Stimulated activated naive CD8-positive, alpha-beta T cell treated with anti-CD3 and anti-CD28 coated beads, Interleukin-15, amount 100 ng/mL, for 72 hours (primary cell): ENCODE measurements around the gene TMEM62.

Experiments
- ATAC-seq: fragments of 150-1000 bp; cut with Tn5 transposase; 2 replicates; pipeline ENCODE4 v1.10.0; 2021; ENCODE audit warnings: mild to moderate bottlenecking, moderate library complexity
- DNase-seq, 2 donors: peaks; one replicate each; pipeline ENCODE4 v3.0.0; 2021 to 2022
- H3K27ac Mint-ChIP-seq, 2 donors: one replicate each; pipeline ENCODE4 v1.8.0; 2022; ENCODE audit warnings: mild to moderate bottlenecking in 2 of 2, mixed read lengths in 2 of 2, moderate library complexity in 2 of 2
- H3K27me3 Mint-ChIP-seq: one replicate; pipeline ENCODE4 v1.8.0; 2022; ENCODE audit warnings: mixed read lengths
- H3K4me1 Mint-ChIP-seq: one replicate; pipeline ENCODE4 v1.8.0; 2022; ENCODE audit warnings: mild to moderate bottlenecking, mixed read lengths
- H3K4me3 Mint-ChIP-seq, 2 donors: one replicate each; pipeline ENCODE4 v1.8.0; 2022; ENCODE audit warnings: mild to moderate bottlenecking in 2 of 2, mixed read lengths in 2 of 2, moderate library complexity in 1 of 2
- H3K9me3 Mint-ChIP-seq, 2 donors: one replicate each; pipeline ENCODE4 v1.8.0; 2022; ENCODE audit warnings: mixed read lengths in 2 of 2

TMEM62 gene

DNA sequence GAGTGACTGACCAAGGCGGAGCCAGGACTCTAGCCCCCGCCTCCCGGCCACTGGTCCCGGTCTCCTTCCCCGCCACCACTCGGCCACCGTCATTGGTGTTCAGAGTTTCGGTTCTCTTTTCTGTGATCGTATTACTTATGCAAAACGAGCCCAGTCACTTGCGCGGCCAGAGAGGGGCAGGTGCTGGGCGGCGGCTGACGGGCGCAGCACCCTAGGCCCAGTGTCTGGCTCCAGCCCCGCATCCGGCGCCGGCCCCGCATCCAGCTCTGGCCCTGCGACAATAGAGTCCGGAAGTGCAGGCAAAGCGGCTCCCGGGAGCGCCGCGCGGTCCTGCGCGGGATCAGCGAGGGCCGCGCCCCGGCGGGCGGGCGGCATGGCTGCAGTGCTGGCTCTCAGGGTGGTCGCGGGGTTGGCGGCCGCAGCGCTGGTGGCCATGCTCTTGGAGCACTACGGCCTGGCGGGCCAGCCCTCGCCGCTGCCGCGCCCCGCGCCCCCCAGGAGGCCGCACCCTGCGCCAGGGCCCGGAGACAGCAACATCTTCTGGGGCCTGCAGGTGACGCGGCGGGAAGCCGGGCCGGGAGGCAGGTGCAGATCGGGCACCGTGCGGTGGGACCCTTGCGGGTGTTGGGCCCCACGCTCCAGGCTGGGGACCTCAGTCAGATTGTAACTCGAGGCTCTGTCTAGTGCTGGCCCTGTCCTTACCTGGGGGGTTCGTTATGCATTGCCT lies at the start of gene TMEM62:
Gene TMEM62 (plus strand): TSS at position 157 of the 727 bp plus-strand sequence. CDS start 217 bp downstream, at position 374.
- ATAC-seq: peak; percentile 89
- H3K27me3 Mint-ChIP-seq: peaks cover 7% of the 10 kb centered on the region
- peak within 1 kb of the TSS; percentile 85 to 95 for H3K4me3 Mint-ChIP-seq
- peaks cover 0 to 7% of the 10 kb centered on the region in 2 donors for H3K9me3 Mint-ChIP-seq
- DNase-seq: peak; percentile 60 to 74
- H3K27ac Mint-ChIP-seq: peak within 1 kb of the TSS; percentile 93 to 97
- peaks cover 25% of the 10 kb centered on the region for H3K4me1 Mint-ChIP-seq

GRCh38 chr15:43085921-43086320 lies 47.5 kb upstream of the TMEM62 start:
- Mint-ChIP-seq H3K9me3 (no peaks in the 10 kb centered on the region), H3K27me3 (no peaks in the 10 kb centered on the region), H3K27ac (no peak overlapping the region), H3K4me3 (no peak overlapping the region), H3K4me1 (peaks cover 11% of the 10 kb centered on the region)
- no peak for DNase-seq
- ATAC-seq: no peak

DNA sequence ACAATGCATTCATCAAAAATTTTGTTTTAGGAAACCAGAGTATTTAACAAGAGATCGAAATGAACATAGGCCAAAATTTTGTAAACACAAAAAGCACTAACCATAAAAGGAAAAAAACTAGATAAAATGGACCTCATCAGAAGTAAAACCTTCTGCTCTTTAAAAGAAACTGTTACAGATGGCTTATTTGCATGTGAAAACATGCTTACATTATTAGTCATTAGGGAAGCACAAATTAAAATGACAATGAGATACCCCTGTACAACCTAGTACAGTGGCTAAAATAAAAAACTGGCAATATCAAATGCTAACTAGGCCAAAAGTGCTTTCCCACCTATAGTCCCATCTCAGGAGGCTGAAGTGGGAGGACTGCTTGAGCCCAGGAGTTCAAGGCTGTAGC lies 46.8 kb upstream of the TMEM62 start:
- no peaks in the 10 kb centered on the region for H3K27me3 Mint-ChIP-seq
- peaks cover 11% of the 10 kb centered on the region for H3K4me1 Mint-ChIP-seq
- no peak overlapping the region for H3K4me3 Mint-ChIP-seq
- H3K27ac Mint-ChIP-seq: no peak overlapping the region
- DNase-seq: no peak
- ATAC-seq: no peak
- no peaks in the 10 kb centered on the region for H3K9me3 Mint-ChIP-seq

- ATAC-seq: no peak
- no peak overlapping the region for H3K27ac Mint-ChIP-seq
- DNase-seq: no peak
- peaks cover 36% of the 10 kb centered on the region for H3K4me1 Mint-ChIP-seq
- no peaks in the 10 kb centered on the region for H3K27me3 Mint-ChIP-seq
- no peak overlapping the region for H3K4me3 Mint-ChIP-seq
- no peaks in the 10 kb centered on the region for H3K9me3 Mint-ChIP-seq
Observed at GRCh38 chr15:43091859-43092258, 41.5 kb upstream of the TMEM62 start.

DNA sequence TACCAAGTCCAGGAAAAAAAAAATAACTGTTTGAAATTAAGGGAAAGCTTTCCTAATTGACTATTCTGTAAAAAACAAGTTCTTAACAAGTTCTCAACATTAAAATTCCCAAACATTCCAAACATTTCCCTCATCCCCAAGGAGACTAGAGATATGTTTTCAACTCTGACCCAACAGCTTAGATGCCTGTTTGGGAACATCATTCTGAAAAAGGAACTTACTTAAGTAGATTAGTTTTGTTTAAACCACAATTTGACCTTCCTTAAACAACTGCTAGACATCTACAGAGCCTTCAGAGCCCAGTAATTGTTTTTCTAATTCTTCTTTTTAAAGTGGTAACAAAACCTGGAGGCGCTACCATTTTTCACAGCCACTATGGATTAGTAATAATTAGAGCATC lies 40.4 kb upstream of the TMEM62 start:
- H3K27ac Mint-ChIP-seq: no peak overlapping the region
- H3K4me3 Mint-ChIP-seq: no peak overlapping the region
- peaks cover 42% of the 10 kb centered on the region for H3K4me1 Mint-ChIP-seq
- ATAC-seq (no peak), DNase-seq (no peak)
- H3K9me3 Mint-ChIP-seq: no peaks in the 10 kb centered on the region
- H3K27me3 Mint-ChIP-seq: no peaks in the 10 kb centered on the region

DNA sequence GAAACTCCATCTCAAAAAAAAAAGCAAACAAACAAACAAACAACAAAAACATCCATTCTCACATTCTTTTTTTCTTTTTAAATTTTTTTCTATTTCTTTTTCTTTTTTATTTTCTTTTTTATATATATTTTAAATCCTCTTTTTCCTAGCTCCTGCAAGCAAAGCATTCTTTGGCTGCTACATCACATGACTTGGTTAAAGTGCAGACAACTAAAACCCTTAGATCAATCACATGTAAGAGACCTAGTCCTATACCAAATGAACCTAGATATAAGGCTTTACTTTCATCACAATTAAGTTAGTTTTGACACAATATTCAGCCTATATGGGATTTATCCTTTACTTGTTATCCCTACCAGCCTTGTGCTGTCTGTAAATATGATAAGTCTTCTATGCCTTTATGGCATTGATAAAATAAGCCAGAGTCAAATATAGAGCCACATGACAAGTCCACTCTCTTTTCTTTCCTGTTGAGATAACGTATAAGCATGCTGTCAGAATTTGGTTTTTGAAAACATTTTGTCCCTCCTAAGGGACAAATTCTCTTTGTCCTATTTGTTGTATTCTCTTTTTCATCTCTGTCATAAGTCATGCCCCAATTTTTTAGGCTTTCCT lies 38.9 kb upstream of the TMEM62 start:
- DNase-seq (no peak), ATAC-seq (no peak)
- Mint-ChIP-seq H3K4me1 (peaks cover 43% of the 10 kb centered on the region), H3K27ac (no peak overlapping the region), H3K4me3 (no peak overlapping the region), H3K27me3 (no peaks in the 10 kb centered on the region), H3K9me3 (no peaks in the 10 kb centered on the region)

GRCh38 chr15:43095243-43095642 lies 38.1 kb upstream of the TMEM62 start:
- ATAC-seq: no peak
- Mint-ChIP-seq H3K9me3 (no peaks in the 10 kb centered on the region), H3K4me3 (no peak overlapping the region), H3K4me1 (peaks cover 46% of the 10 kb centered on the region), H3K27ac (no peak overlapping the region), H3K27me3 (no peaks in the 10 kb centered on the region)
- DNase-seq: no peak

DNA sequence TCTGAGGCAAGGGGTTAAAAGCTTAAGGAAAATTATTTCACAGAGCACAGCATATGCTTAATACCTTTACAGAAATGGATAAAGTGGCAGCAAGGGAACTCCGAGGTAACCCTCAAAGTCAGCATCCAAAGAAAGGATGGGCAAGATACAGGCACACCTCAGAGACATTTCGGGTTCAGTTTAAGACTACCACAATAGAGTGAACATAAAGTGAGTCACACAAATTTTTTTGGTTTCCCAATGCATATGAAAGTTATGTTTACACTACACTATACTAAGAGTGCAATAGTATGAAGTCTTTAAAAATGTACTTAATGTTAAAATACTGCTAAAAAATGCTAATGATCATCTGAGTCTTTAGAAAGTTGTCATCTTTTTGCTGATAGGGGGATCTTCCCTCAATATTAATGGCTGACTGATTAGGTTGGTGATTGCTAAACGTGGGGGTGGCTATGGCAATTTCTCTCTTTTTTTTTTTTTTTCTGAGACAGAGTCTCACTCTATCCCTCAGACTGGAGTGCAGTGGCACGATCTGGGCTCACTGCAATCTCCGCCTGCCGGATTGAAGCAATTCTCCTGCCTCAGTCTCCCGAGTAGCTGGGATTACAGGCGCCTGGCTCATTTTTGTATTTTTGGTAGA lies 37.6 kb upstream of the TMEM62 start:
- H3K9me3 Mint-ChIP-seq: no peaks in the 10 kb centered on the region
- no peaks in the 10 kb centered on the region for H3K27me3 Mint-ChIP-seq
- ATAC-seq (no peak), DNase-seq (no peak)
- no peak overlapping the region for H3K27ac Mint-ChIP-seq
- H3K4me1 Mint-ChIP-seq: peaks cover 52% of the 10 kb centered on the region
- no peak overlapping the region for H3K4me3 Mint-ChIP-seq

- H3K4me1 Mint-ChIP-seq: peaks cover 58% of the 10 kb centered on the region
- no peaks in the 10 kb centered on the region for H3K9me3 Mint-ChIP-seq
- no peak for ATAC-seq
- no peak overlapping the region for H3K4me3 Mint-ChIP-seq
- no peaks in the 10 kb centered on the region for H3K27me3 Mint-ChIP-seq
- no peak overlapping the region for H3K27ac Mint-ChIP-seq
- no peak for DNase-seq
Observed at GRCh38 chr15:43096411-43096810, 37.0 kb upstream of the TMEM62 start.

DNA sequence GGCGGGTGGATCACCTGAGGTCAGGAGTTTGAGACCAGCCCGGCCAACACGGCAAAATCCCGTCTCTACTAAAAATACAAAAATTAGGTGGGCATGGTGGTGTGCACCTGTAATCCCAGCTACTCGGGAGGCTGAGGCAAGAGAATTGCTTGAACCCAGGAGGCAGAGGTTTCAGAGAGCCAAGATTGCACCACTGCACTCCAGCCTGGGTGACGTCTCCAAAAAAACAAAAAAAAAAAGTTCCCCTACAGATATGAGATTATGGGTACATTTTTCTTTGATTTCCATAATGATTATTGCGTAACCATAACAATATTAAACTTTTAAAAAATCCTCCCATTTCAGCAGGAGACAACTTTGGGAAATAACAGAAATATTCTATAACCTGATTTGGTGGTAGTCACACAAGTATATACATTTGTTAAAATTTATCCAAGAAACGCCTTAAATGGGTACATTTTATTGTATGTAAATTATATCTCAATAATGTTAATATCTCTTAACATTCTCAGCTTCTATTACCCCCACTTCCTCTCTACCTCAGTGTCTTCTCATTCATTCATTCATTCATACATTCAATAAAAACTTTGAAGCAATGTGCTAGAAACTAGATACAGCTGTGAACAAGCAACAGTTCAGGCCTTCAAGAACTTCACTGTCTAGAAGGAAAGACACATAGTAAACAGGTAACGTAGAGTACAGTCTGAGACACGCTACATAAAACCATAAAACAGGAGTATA lies 34.1 kb upstream of the TMEM62 start:
- Mint-ChIP-seq H3K27ac (no peak overlapping the region), H3K27me3 (no peaks in the 10 kb centered on the region), H3K9me3 (no peaks in the 10 kb centered on the region), H3K4me3 (no peak overlapping the region), H3K4me1 (peaks cover 78% of the 10 kb centered on the region)
- ATAC-seq (no peak), DNase-seq (no peak)

DNA sequence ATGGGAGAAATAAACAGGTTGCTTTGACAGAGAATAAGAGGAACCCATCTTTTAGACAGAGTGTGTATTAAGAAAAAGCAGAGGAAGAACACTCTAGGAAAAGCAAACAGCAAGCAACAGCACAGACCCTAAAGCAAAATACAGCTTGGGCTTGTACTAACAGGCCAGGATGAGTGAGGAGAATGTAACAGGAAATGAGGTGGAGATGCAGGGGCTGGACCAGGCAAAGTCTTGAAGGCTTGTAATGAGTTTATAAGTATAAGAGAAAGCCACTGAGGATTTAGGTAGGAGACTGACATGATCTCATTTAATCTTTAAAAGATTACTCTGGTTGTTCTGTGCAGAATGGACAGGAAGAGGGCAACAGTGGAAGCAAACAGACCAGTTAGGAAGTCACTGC lies 32.4 kb upstream of the TMEM62 start:
- DNase-seq (no peak), ATAC-seq (no peak)
- Mint-ChIP-seq H3K27me3 (no peaks in the 10 kb centered on the region), H3K27ac (peak overlapping the region in 1 of 2 donors; percentile 37), H3K4me3 (no peak overlapping the region), H3K4me1 (peaks cover 68% of the 10 kb centered on the region), H3K9me3 (no peaks in the 10 kb centered on the region)

- H3K4me3 Mint-ChIP-seq: no peak overlapping the region
Observed at GRCh38 chr15:43102187-43102586, 31.2 kb upstream of the TMEM62 start.

GRCh38 chr15:43103907-43104306 lies 29.5 kb upstream of the TMEM62 start:
- Mint-ChIP-seq H3K4me3 (peak overlapping the region in 1 of 2 donors; percentile 76), H3K4me1 (peaks cover 60% of the 10 kb centered on the region), H3K9me3 (no peaks in the 10 kb centered on the region), H3K27ac (no peak overlapping the region), H3K27me3 (no peaks in the 10 kb centered on the region)
- ATAC-seq (no peak), DNase-seq (no peak)

More at GRCh38 chr15:43102187-43102586, 31.2 kb upstream of the TMEM62 start:
- peaks cover 65% of the 10 kb centered on the region for H3K4me1 Mint-ChIP-seq
- no peaks in the 10 kb centered on the region for H3K9me3 Mint-ChIP-seq
- H3K27me3 Mint-ChIP-seq: no peaks in the 10 kb centered on the region
- DNase-seq (no peak), ATAC-seq (no peak)
- H3K27ac Mint-ChIP-seq: no peak overlapping the region

DNA sequence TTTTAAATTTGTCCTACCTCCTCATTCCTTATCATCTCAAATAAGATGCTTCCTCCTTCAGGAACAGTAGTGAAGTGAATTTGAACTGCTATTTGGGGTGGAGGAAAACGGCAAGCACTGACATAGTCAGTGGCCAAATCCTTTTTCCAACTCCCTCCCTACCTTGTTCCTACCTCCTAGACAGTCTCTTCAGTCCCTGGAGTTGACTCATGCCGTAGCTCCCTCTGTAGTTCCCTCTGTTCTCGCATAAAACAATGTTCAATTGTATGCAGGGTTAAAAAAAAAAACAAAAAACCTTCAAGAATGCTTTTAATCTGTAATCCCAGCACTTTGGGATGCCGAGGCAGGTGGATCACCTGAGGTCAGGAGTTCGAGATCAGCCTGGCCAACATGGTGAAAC lies 29.0 kb upstream of the TMEM62 start:
- no peak for ATAC-seq
- DNase-seq: no peak
- Mint-ChIP-seq H3K9me3 (no peaks in the 10 kb centered on the region), H3K27me3 (no peaks in the 10 kb centered on the region), H3K4me3 (peak overlapping the region; percentile 58 to 76), H3K4me1 (peaks cover 60% of the 10 kb centered on the region), H3K27ac (no peak overlapping the region)

DNA sequence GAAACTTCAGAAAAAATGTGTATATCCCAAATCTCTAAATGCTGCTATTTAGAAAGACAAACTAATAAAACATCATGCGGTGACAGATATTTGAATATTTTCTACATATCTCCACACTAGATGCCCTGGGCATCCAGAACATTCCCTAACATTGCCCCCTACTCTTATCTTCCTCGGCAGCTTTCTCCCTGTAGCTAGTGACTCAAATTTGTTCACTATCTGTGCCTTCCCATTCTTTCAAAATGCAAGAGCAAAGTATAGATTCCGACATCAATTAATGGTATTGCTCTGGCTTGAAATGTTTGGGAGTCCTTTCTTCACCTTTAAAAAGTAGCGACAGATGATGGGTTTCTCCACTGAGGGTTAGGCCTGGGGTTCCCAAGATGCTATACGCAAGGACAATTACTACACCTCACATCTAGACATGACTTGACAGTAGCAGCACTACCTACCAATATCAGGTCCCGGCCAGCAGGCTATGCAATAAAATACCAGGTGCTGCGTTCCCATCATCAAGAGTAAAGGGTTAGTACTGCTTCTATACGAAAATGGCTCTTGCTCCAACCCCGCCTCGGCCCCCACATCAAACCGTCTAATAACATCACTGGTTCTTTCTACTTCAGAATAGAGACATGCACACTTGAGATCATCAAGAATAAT lies 28.2 kb upstream of the TMEM62 start:
- H3K4me3 Mint-ChIP-seq: peak overlapping the region; percentile 95 to 97
- H3K27ac Mint-ChIP-seq: peak overlapping the region; percentile 97 to 98
- no peaks in the 10 kb centered on the region for H3K9me3 Mint-ChIP-seq
- ATAC-seq: peak; percentile 64
- H3K4me1 Mint-ChIP-seq: peaks cover 53% of the 10 kb centered on the region
- peak in 1 of 2 donors; percentile 16 for DNase-seq
- H3K27me3 Mint-ChIP-seq: no peaks in the 10 kb centered on the region
